HG02852 (cell line): Measurements from ENCODE around the gene OR4D1.

Experiments used
- ATAC-seq: cut with Tn5 transposase; IDR thresholded peaks from one replicate; pipeline ENCODE4 v1.9.1; 2021; ENCODE audit warnings: mild to moderate bottlenecking, moderate library complexity; ENCODE audit not compliant: unreplicated experiment

OR4D1 gene

DNA sequence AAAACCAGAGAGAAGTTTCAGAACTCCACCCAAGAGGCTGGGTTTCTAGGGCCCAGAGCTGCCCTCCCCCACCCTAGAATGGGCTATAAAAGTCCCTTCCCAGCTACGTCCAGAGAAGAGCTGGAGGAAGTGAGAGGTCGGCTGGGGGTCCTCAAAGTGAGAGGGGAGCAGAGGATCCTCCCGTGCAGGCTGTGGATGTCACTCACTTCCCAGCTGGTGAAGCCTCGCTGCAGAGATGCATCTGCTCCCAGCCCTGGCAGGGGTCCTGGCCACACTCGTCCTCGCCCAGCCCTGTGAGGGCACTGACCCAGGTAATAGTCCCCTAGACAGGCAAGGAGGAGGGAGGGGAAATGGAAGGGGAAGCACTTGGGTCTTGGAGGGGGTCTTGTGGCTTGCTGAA is 44.4 kb downstream of the OR4D1 start, which contains the start of gene EPX:
Gene EPX, plus strand, starts transcription at position 115 of the 400 bp plus-strand sequence. Its CDS starts 121 bp downstream, at position 236.
- no peak for ATAC-seq

- no peak for ATAC-seq
Observed at GRCh38 chr17:58193641-58194255, 45.6 kb downstream of the OR4D1 start.

GRCh38 chr17:58195518-58196123 is 47.4 kb downstream of the OR4D1 start:
- ATAC-seq = no peak

- ATAC-seq = no peak
Observed at GRCh38 chr17:58196610-58197009, 48.4 kb downstream of the OR4D1 start.

DNA sequence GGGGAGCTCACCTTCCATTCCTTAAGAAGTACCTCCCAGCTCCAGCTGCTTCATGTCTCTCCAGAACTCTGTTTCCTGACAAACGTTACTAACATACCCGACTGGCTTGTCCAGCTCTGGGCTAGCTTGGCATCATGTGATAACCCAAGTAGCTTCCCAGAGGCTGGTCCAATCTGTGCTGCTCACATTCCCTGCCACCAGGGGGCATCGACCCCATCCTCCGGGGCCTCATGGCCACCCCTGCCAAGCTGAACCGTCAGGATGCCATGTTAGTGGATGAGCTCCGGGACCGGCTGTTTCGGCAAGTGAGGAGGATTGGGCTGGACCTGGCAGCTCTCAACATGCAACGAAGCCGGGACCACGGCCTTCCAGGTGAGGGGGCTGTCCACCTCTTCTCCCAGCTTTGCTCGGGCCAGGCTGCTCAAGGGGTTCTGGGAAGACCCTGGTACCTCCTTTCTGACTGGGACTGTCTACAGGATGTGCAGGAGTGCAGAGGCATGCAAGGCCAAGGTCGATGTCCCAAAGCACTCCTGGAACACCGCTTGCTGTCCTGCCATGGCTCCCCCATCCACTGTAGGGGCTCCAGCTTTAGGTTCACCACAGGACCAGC is 51.9 kb downstream of the OR4D1 start:
- no peak for ATAC-seq

DNA sequence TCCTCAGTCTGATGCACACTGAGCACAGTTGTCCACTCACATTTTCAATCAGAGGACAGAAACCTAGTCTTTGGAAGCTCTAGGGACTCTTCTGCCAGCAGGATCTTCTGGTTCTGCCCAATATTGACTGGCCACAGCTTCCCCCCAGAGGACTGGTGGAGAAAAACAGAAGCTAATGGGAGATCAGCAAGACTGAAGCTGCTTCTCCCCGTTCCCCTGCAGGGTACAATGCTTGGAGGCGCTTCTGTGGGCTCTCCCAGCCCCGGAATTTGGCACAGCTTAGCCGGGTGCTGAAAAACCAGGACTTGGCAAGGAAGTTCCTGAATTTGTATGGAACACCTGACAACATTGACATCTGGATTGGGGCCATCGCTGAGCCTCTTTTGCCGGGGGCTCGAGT is 54.7 kb downstream of the OR4D1 start:
- ATAC-seq = no peak

GRCh38 chr17:58204796-58205195 is 56.6 kb downstream of the OR4D1 start:
- no peak for ATAC-seq

DNA sequence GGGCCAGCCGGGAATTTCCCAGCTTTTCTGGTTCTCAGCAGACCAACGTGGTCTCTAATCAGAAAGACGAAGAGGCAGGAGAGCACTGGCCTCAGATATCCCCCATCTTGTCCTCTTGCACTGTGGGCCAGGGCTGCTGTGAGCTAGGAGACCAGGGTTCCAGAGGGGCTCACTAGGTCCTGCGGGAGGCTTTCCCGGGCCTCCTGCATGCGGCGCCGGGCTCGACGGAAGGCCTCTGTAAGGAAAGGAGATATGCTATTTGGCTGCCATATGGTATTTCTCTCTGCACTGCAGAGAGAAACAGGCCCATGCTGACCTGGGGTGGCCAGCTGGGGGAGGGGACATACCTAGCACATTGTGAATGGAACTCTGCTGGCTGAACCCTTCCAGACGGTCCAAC is 57.8 kb downstream of the OR4D1 start:
- ATAC-seq = no peak

DNA sequence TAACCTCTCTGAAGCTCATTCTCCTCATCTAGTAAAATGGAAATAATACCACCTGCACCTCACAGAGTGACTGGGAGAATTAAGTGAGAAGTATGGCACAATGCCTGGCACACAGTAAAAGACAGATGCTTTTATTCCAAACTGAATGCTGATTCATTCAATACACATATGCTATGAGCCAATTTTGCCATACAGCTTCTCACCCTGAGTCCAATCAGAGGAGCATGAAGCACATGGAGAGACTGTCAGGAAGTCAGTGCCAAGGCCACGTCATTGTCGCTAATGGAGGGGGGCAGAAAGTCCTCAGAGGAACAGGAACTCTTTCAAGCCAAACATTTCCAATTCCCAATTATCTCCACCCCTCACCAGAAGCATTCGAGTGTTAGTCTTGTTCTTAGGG is 59.3 kb downstream of the OR4D1 start:
- no peak for ATAC-seq

DNA sequence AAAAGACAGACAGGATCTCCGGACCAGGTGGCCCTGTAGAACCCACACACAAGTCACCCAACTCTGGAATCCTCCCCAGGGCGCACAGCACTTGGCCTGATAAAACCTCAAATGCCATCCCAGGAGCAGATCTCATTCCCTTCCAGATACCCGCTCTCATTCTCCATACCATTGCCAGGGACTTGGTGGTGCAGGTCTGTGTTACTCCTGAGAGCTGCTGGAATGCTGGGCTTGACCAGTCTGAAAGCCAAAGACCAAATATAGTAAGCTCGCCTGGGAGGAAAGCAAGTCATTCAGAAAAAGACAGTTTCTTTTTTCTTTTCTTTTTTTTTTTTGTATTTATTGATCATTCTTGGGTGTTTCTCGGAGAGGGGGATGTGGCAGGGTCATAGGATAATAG is 60.2 kb downstream of the OR4D1 start:
- no peak for ATAC-seq
